Body of pancreas (tissue), 4 donors: Measurements from ENCODE around the gene ANGPTL8. TPM values are rescaled to one million over a fixed set of nuclear protein-coding genes. Genes with fewer than 3 reads are reported as not detected.

Source experiments
- ATAC-seq: fragments of 150-250 bp; one replicate; pipeline ENCODE4 v1.9.1; 2016
- DNase-seq, 4 donors: peaks; one replicate each; pipeline ENCODE4 v3.0.0-alpha.2; 2019
- H3K27ac ChIP-seq, 4 donors: fragments of 200-600 bp; sonication (generic); 1 replicate in 3 of 4; 2 replicates in 1 of 4; pipeline versions ENCODE4 v1.5.1 to v1.6.1; 2016 to 2019; ENCODE audit warnings: mild to moderate bottlenecking in 1 of 4, mixed read lengths in 1 of 4, moderate library complexity in 1 of 4
- H3K27me3 ChIP-seq, 2 donors: fragments of 200-600 bp; sonication (generic); one replicate each; pipeline ENCODE4 v1.6.0; 2016; ENCODE audit warnings: mild to moderate bottlenecking in 1 of 2
- H3K36me3 ChIP-seq, 2 donors: fragments of 200-600 bp; sonication (generic); replicated peaks in 1 of 2; 2 replicates each; pipeline ENCODE4 v1.5.1; 2016; ENCODE audit warnings: low read depth in 2 of 2; ENCODE audit not compliant: insufficient read depth in 1 of 2
- H3K4me1 ChIP-seq: fragments of 200-600 bp; sonication (generic); one replicate; pipeline ENCODE4 v1.6.0; 2016
- H3K4me3 ChIP-seq, 2 donors: fragments of 200-600 bp; sonication (generic); 1 replicate in 1 of 2; 2 replicates in 1 of 2; pipeline ENCODE4 v1.5.1; 2016 to 2019
- H3K9me3 ChIP-seq, 3 donors: fragments of 200-600 bp; sonication (generic); 1 replicate in 2 of 3; 2 replicates in 1 of 3; pipeline ENCODE4 v1.5.1; 2016
- CTCF ChIP-seq, 7 experiments: fragments of 450-650 bp in 4 of 7; fragments of 200-600 bp in 3 of 7; sonication (generic) in 3 of 7; IDR thresholded peaks; one replicate each; pipeline ENCODE4 v1.5.1; 2016 to 2019; ENCODE audit warnings: antibody characterized with exemption in 7 of 7
- POLR2A ChIP-seq, 3 donors: fragments of 450-650 bp; IDR thresholded peaks; one replicate each; pipeline ENCODE4 v1.6.1; 2016; ENCODE audit warnings: antibody characterized with exemption in 3 of 3, mild to moderate bottlenecking in 2 of 3
- WGBS, 2 donors: methylation state at CpG; one replicate each; pipeline ENCODE4 v1.1.5; 2017; 5-methylcytosine and 5-hydroxymethylcytosine counted together
- intact Hi-C: fragments of 100-400 bp; cut with DNase I; formaldehyde crosslinking; loops from one replicate; pipeline ENCODE4 v1.15.1; 2023
- total RNA-seq, 2 donors: library from RNA; depleted of rRNA; stranded (reverse); fragments of >200 nt; gene quantifications; one replicate each; pipeline ENCODE4 v1.1.0, GENCODE V29; 2016

ANGPTL8 gene
- total RNA-seq, 2 donors from 2014 or later, result not detected

DNA sequence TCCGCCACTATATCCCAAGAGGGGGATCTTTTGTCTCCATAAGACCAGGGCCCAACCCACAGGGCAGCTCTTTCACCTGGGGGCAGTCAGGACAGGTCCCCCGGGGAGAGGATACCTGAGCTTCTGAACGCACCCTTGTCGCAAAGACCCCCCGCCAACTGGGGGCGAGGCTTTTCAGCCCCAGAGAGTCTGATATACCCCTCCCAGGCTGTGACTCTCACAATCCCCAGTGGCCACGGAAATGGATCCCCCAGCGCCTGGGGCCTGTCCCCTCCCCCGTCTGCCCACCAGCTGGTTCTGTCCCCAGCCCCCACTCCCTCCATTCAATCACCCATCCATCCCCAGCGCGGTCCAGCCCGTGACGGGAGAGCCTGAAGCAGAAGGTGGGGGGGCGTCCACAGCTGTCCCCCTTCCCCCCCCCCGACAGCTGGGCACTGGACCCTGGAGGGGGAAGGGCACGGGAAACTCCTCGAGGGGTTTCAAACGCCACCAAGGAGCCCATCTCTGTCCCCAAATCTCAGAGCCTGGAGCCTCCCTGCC, 22.1 kb downstream of the ANGPTL8 start:
- H3K4me3 ChIP-seq, result peak overlapping the region; percentile 91 to 94
- H3K36me3 ChIP-seq, result no peaks in the 10 kb centered on the region
- peak overlapping the region; percentile 31 to 79 (median 64) for H3K27ac ChIP-seq
- peaks cover 27% of the 10 kb centered on the region for H3K4me1 ChIP-seq
- H3K27me3 ChIP-seq, result no peaks in the 10 kb centered on the region
- no peak for DNase-seq
- H3K9me3 ChIP-seq, result no peaks in the 10 kb centered on the region
- intact Hi-C loops, result no loop called here
- WGBS, 2 donors, result 26 to 91% methylated on average over 1 to 18 of the region's 18 CpGs
- TF ChIP-seq CTCF (IDR thresholded peaks at IDR 0.05) (no peak), POLR2A (IDR thresholded peaks at IDR 0.05) (no peak)
- no peak for ATAC-seq

GRCh38 chr19:11261971-11262839, 22.8 kb downstream of the ANGPTL8 start, which contains the start of gene DOCK6:
Gene DOCK6, minus strand, starts transcription at chr19:11262524. Its CDS starts 84 bp downstream, at chr19:11262440.
- H3K27ac ChIP-seq, result peak within 1 kb of the TSS; percentile 31 to 79 (median 64)
- intact Hi-C loops, result no loop called here
- peak within 1 kb of the TSS; percentile 91 to 94 for H3K4me3 ChIP-seq
- no peak for TF ChIP-seq POLR2A (IDR thresholded peaks at IDR 0.05)
- peak in 6 of 7 experiments; percentile 8 to 48 (median 44) for TF ChIP-seq CTCF (IDR thresholded peaks at IDR 0.05)
- no peaks in the 10 kb centered on the region for H3K9me3 ChIP-seq
- peak; percentile 41 to 68 (median 50) for DNase-seq
- WGBS, 2 donors, result 2 to 6% methylated on average over 7 to 55 of the region's 91 CpGs
- H3K36me3 ChIP-seq, result no peaks in the 10 kb centered on the region
- peaks cover 27% of the 10 kb centered on the region for H3K4me1 ChIP-seq
- H3K27me3 ChIP-seq, result no peaks in the 10 kb centered on the region
- peak; percentile 70 for ATAC-seq

DNA sequence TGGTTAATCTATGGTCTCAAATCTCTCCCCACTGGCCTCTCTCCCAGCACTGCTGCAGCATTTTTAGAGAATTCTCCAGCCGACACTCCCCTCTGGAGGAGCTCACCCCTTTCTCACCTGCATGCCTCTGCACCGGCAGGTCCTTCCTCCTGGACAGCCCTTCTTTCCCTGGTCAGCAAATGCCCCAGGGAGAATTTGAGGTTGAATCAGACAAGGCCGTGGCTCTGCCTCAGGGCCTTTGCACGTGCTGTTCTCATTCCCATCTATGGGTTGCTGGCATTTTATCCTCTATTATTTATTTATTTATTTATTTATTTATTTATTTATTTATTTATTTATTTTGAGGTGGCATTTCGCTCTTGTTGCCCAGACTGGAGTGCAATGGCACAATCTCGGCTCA, 24.3 kb downstream of the ANGPTL8 start:
- intact Hi-C loops, result no loop called here
- no peaks in the 10 kb centered on the region for H3K27me3 ChIP-seq
- TF ChIP-seq POLR2A (IDR thresholded peaks at IDR 0.05) (no peak), CTCF (IDR thresholded peaks at IDR 0.05) (no peak)
- no peaks in the 10 kb centered on the region for H3K36me3 ChIP-seq
- no peaks in the 10 kb centered on the region for H3K9me3 ChIP-seq
- H3K4me1 ChIP-seq, result peaks cover 27% of the 10 kb centered on the region
- H3K27ac ChIP-seq, result no peak overlapping the region
- 95 to 98% methylated on average over 6 of the region's 6 CpGs for WGBS, 2 donors
- H3K4me3 ChIP-seq, result no peak overlapping the region
- no peak for DNase-seq
- ATAC-seq, result no peak

- no peaks in the 10 kb centered on the region for H3K9me3 ChIP-seq
- ATAC-seq (no peak), DNase-seq (peak in 3 of 4 donors; percentile 34 to 47 (median 37))
- TF ChIP-seq CTCF (IDR thresholded peaks at IDR 0.05), result no peak
- TF ChIP-seq POLR2A (IDR thresholded peaks at IDR 0.05), result no peak
- 79 to 92% methylated on average over 14 to 19 of the region's 19 CpGs for WGBS, 2 donors
- peaks cover 27% of the 10 kb centered on the region for H3K4me1 ChIP-seq
- H3K4me3 ChIP-seq, result no peak overlapping the region
- peak overlapping the region in 3 of 4 donors; percentile 21 to 61 (median 29) for H3K27ac ChIP-seq
- no peaks in the 10 kb centered on the region for H3K27me3 ChIP-seq
- intact Hi-C loops, result no loop called here
- no peaks in the 10 kb centered on the region for H3K36me3 ChIP-seq
Observed at GRCh38 chr19:11264452-11265176, 25.2 kb downstream of the ANGPTL8 start.
